NCI-H345 (cell line): ENCODE results near the gene PIP4K2A.
"Not testable (repeated sequence)": the region's sequence is repeated elsewhere in the genome, so short reads cannot be mapped to it uniquely, and the experiment has no call there.

Experiments used
- DNase-seq: peaks from one replicate; lab custom pipeline; 2025; lab: John Stamatoyannopoulos, UW

Gene PIP4K2A

GRCh38 chr10:22514414-22514758, 200.0 kb downstream of the PIP4K2A start:
- not testable (repeated sequence) for DNase-seq

DNA sequence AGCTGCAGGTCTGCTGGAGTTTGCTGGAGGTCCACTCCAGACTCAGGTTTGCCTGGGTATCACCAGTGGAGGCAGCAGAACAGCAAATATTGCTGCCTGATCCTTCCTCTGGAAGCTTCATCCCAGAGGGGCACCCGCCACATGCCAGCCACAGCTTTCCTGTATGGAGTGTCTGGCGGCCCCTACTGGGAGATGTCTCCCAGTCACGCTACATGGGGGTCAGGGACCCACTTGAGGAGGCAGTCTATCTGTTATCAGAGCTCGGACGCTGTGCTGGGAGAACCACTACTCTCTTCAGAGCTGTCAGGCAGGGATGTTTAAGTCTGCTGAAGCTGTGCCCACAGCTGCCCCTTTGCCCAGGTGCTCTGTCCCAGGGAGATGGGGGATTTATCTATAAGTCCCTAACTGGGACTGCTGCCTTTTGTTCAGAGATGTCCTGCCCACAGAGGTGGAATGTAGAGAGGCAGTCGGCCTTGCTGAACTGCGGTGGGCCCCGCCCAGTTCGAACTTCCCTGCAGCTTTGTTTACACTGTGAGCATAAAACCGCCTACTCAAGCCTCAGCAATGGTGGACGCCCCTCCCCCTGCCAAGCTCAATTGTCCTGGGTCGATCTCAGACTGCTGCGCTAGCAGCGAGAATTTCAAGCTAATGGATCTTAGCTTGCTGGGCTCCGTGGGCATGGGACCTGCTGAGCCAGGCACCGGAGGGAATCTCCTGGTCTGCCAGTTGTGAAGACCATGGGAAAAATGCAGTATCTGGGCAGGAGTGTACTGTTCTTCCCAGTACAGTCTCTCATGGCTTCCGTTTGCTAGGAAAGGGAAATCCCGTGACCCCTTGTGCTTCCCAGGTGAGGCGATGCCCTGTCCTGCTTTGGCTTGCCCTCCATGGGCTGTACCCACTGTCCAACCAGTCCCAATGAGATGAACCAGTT, 200.6 kb downstream of the PIP4K2A start:
- not testable (repeated sequence) for DNase-seq

DNA sequence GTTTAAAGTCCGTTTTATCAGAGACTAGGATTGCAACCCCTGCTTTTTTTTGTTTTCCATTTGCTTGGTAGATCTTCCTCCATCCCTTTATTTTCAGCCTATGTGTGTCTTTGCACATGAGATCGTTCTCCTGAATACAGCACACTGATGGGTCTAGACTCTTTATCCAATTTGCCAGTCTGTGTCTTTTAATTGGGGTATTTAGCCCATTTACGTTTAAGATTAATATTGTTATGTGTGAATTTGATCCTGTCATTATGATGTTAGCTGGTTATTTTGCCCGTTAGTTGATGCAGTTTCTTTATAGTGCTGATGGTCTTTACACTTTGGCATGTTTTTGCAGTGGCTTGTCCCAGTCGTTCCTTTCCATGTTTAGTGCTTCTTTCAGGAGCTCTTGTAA, 202.4 kb downstream of the PIP4K2A start:
- not testable (repeated sequence) for DNase-seq

DNA sequence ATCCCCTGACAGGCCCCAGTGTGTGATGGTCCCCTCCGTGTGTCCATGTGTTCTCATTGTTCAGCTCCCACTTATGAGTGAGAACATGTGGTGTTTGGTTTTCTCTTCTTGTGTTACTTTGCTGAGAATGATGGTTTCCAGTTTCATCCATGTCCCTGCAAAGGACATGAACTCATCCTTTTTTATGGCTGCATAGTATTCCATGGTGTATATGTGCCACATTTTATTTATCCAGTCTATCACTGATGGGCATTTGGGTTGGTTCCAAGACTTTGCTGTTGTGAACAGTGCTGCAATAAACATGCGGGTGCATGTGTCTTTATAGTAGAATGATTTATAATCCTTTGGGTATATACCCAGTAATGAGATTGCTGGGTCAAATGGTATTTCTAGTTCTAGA, 206.2 kb downstream of the PIP4K2A start:
- not testable (repeated sequence) for DNase-seq

GRCh38 chr10:22505911-22506685, 208.3 kb downstream of the PIP4K2A start:
- DNase-seq: no peak

DNA sequence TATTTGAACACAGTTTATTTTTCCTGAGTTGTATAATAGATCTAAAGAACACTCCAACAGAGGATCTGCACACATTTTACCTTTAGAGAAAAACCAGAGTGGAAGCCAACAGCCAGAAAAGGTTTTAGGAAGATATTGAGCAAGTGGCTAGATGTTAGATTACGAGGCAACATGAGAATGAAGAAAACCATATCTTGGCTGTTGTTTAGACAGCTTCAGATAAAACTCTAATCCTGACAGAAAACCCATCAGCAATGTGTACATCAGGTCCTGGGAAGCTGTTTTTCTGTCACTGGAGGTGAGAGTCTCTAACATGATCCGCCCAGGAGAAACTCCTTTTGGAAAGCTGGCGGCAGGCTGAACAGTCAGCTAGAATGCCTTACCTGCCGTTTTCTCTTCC, 209.6 kb downstream of the PIP4K2A start:
- no peak for DNase-seq

DNA sequence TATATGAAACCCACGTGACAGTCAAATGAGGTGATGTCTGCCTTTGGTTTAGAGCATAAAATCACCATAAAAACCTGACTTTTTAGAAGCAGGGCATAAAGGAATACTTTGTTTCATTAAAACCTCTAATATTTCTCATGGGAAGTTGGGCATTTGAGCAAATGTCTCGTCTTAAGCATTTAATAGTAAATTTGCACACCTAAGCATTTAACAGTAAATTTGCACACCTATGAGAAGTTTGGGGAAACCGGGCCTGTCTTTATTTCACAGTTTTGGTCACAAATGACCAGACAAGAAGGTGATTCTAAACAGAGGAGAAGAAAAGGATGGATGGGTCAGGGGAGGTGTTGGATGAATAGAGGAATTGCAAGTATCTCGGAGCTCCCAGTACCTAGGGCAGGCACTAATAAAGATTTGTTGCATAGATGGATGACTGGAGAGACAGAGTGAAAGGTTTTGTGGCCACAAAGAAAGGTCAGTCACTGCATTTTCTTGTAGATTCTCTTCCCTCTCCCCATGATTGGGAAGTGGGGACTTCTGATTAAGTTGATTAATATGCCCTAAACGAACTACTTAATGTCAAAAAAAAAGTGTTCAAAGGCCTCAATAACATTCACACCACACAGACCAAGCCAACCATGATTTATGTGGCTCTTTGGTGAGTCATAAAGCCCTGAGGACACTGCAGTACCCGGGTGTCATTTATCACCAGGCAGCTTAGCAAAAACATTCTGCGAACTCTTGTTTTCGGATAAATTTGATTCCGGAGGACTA, 210.9 kb downstream of the PIP4K2A start:
- no peak for DNase-seq

DNA sequence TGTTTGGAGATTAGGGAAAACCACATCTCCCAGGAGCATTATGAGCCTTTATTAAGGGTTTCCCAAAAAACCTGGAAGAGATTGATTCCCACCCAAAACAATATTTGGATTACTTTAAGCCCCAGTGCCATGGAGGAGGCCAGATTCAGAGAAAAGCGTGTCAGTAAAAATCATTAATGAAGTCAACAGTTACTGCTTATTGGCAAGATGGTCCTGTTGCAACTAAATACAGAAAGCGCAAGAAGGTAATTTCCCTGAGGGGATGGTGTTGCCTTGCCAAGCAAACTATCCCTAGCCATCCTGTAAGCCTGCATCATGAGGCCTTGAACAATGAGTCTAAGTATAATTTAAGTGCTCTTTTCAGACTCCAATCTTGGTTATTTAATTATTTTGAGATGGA, 212.5 kb downstream of the PIP4K2A start:
- no peak for DNase-seq

GRCh38 chr10:22501413-22501812, 213.0 kb downstream of the PIP4K2A start:
- DNase-seq: no peak

- no peak for DNase-seq
These were observed 213.6 kb downstream of the PIP4K2A start for GRCh38 chr10:22500656-22501340.

- not testable (repeated sequence) for DNase-seq
These were observed 214.4 kb downstream of the PIP4K2A start for GRCh38 chr10:22499973-22500372.

DNA sequence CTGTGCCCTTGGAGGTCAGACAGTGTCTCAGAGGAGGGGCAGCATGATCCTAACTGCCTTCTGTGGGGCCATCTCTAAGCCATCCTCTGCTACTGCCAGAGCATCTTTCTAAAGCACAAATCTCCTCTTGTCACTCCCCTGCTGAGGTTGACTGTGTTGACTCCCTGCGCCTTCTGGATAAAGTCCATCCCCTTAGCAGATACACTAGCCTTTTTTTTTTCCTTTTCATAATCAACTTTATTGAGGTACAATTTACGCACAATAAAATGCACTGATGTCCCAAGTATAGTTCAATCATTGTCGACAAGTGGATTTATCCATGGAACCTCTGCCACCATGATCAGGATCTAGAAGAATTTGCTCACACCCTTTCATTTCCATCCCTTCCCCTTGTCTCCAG, 219.0 kb downstream of the PIP4K2A start:
- no peak for DNase-seq

DNA sequence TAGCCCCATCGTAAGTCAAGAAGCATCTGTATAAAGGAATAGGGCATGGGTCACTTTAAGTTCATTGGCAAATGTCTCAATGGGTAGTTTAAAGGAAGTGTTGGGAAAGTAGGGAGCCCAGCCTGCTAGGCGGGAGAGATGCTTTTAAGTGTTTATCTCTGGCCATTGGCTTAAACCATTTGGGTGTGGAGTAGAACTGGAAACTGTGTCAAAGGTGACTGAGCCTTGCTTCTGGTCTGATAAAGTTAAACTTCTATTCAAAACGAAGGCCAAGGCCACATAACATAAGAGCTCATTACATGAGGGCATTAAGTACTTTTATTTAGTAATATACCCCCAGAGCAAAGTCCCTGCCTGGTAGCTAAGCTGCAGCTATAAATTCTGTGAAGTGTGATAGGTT, 220.4 kb downstream of the PIP4K2A start:
- no peak for DNase-seq

- no peak for DNase-seq
These were observed 222.3 kb downstream of the PIP4K2A start for GRCh38 chr10:22491931-22492615.

DNA sequence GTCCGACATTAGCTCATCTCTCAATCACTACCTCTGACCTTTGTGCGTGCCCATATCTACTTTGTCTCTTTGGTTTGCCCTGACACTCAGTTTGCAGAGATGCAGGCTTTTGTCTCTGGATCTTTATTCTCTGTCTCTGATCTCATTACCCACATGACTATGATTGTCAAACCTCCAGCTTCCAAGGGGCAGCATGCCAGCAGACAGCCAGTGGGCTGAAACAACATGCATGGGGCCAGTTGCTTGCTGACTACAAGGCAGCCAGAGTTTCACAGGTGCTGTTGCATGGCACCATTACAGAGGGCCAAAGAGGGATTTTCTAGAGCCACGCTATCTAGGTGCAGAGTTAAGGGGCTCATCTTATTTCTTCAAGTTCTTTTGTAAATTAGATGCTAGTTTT, 222.9 kb downstream of the PIP4K2A start:
- DNase-seq: no peak

GRCh38 chr10:22489975-22490374, 224.4 kb downstream of the PIP4K2A start:
- no peak for DNase-seq

- no peak for DNase-seq
These were observed 224.9 kb downstream of the PIP4K2A start for GRCh38 chr10:22489467-22489866.

DNA sequence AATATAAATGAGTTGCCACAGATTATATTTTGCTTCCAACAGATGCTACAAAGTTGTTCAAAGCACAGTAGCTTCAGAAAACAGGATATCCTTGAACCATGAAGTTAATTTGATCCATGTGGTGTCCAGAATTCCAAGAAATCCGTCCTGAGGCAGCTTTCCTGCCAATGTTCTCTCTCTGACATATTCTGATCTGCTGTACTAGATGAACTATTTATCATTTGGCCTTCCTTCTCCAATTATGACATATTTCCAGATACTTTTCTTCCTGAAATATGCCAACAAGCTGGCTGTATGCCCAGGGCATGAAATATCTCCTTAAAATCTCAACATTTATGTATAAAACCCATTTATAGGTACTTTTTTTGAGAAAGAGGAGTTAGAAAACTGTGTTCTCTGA, 227.9 kb downstream of the PIP4K2A start:
- DNase-seq: no peak
